ENCODE data around the gene ZNF138. TPM values are rescaled to one million over a fixed set of nuclear protein-coding genes. Genes with fewer than 3 reads are reported as not detected.

The ZNF138 gene
- total RNA-seq, result 53.9 TPM

DNA sequence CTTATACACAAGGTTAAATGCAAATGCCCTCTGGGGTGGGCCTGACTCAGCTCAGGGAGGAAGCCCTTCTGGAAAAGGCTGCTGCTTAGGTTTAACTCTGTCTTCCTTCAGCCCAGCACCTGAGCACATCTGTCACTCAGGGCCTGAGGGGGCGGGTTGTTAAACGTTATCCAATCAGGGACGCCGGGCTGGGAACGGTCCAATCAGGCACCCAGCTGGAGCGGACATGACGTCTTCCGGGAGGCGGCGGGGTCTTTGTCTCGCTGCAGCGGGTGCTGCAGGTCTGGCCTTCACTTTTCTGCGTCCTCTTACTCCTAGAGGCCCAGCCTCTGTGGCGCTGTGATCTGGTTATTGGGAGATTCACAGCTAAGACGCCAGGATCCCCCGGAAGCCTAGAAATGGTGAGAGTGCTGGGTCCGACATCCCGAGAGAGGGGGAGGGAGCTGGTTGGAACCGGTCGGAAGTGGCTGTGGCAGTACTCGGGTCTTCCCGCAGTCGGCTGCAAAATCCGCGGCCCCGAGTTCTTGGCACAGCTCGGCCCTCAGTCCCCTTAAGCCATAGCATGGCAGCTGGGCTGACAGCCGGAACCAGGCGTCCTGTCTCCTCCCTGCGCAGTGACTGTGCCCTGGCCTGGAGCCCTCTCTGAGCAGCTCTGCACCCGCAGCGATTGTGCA is at the start of gene ZNF138:
TSS of gene ZNF138 (plus strand) at position 258 of the 674 bp plus-strand sequence. CDS start at position 399, 141 bp downstream.

Other genes starting within 250 kb of the ZNF138 start
- 48.2 TPM for gene ZNF680, start 231.4 kb upstream of the ZNF138 start, total RNA-seq
- 13.6 TPM for gene ZNF107, start 128.3 kb upstream of the ZNF138 start, total RNA-seq
- gene ZNF273, start 108.8 kb downstream of the ZNF138 start, total RNA-seq, result 17.6 TPM
- 52.7 TPM for gene ZNF117, start 196.6 kb downstream of the ZNF138 start, total RNA-seq
- 49.9 TPM for gene ERV3-1, start 212.3 kb downstream of the ZNF138 start, total RNA-seq